Measurements from ENCODE around the gene IPO13. TPM values are rescaled to one million over a fixed set of nuclear protein-coding genes. Genes with fewer than 3 reads are reported as not detected.

The IPO13 gene
- total and polyA plus RNA-seq, 2 donors (not counting 1 experiment from before 2014, with no cell fraction given), result 12.8 to 18.5 TPM

DNA sequence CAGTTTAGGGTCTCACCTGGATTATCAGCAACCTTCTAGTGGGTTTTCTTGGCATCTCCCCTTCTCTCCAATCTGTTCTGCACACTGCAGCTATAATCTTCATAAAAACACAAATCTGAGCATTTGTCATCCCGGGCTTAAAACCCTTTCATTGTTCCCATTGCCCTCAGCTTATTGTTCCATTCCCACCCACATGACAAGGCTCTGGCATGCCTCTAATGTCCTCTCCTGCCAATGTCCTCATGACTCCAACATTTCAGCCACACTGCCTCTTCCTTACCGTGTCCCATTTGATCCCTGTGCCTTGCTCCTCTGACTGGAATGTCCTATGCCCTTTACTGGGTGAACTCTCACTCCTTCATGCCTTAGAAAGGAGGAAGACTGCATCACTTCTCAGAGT lies 15.6 kb downstream of the IPO13 start:
- Histone ChIP-seq H2AFZ (ENCODE audit: low read length) (no peak overlapping the region), H4K20me1 (ENCODE audit: control insufficient read depth, extremely low read depth, insufficient read depth, low read length) (no peaks in the 10 kb centered on the region), H3K4me2 (ENCODE audit: extremely low read depth, insufficient read depth, low read length) (no peak overlapping the region), H3K27ac (ENCODE audit: insufficient read depth, low read length) (no peak overlapping the region), H3K27me3 (ENCODE audit: control insufficient read depth, insufficient read depth, low read length) (no peaks in the 10 kb centered on the region), H3K4me3 (replicated peaks in 1 of 4; ENCODE audit: control extremely low read depth in 1 of 4, insufficient read depth in 1 of 4, low read depth in 3 of 4, low read length in 4 of 4) (no peak overlapping the region), H3K36me3 (ENCODE audit: control insufficient read depth, insufficient read depth, low read length) (peaks cover 17% of the 10 kb centered on the region), H3K79me2 (ENCODE audit: control insufficient read depth, insufficient read depth, low read length) (no peaks in the 10 kb centered on the region), H3K9me3 (ENCODE audit: control insufficient read depth, insufficient read depth, low read depth, low read length) (no peaks in the 10 kb centered on the region), H3K4me1 (ENCODE audit: control insufficient read depth, extremely low read depth, insufficient read depth, low read length) (no peaks in the 10 kb centered on the region), H3K9ac (ENCODE audit: insufficient read depth, low read length) (no peak overlapping the region)
- TF ChIP-seq EZH2 (IDR thresholded peaks at IDR 0.05; ENCODE audit: low read length, missing control alignments), result no peak
- TF ChIP-seq, protein P1, sequence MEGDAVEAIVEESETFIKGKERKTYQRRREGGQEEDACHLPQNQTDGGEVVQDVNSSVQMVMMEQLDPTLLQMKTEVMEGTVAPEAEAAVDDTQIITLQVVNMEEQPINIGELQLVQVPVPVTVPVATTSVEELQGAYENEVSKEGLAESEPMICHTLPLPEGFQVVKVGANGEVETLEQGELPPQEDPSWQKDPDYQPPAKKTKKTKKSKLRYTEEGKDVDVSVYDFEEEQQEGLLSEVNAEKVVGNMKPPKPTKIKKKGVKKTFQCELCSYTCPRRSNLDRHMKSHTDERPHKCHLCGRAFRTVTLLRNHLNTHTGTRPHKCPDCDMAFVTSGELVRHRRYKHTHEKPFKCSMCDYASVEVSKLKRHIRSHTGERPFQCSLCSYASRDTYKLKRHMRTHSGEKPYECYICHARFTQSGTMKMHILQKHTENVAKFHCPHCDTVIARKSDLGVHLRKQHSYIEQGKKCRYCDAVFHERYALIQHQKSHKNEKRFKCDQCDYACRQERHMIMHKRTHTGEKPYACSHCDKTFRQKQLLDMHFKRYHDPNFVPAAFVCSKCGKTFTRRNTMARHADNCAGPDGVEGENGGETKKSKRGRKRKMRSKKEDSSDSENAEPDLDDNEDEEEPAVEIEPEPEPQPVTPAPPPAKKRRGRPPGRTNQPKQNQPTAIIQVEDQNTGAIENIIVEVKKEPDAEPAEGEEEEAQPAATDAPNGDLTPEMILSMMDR (conservative IDR thresholded peaks at IDR 0.05 in 1 of 2, IDR thresholded peaks at IDR 0.05 in 1 of 2; ENCODE audit: low read depth in 1 of 2, low read length in 2 of 2), result no peak
- no peak for DNase-seq (ENCODE audit: low read depth in 2 of 2)

DNA sequence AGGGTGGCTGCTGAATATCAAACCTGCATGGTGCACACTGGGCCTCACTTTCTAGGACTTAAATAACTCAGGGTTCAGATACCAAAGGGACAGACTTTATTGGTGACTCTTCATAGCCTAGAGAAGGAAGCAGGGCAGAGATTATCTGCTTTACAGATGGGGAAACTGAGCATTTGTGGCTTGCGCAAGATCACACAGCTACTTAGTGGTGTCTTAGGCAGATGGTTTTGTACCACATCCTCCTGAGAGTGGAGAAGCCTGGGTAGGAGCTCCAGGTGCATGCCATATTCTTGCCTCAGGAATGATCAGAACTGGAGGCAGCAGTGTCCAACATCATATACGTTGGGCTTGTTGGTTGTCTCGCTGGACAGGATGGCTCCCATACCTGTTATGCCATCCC lies 16.3 kb downstream of the IPO13 start:
- H3K27ac ChIP-seq (ENCODE audit: insufficient read depth, low read length), result no peak overlapping the region
- H3K9me3 ChIP-seq (ENCODE audit: control insufficient read depth, insufficient read depth, low read depth, low read length), result no peaks in the 10 kb centered on the region
- peaks cover 16% of the 10 kb centered on the region for H3K36me3 ChIP-seq (ENCODE audit: control insufficient read depth, insufficient read depth, low read length)
- TF ChIP-seq, protein P1 (conservative IDR thresholded peaks at IDR 0.05 in 1 of 2, IDR thresholded peaks at IDR 0.05 in 1 of 2; ENCODE audit: low read depth in 1 of 2, low read length in 2 of 2), result no peak
- TF ChIP-seq EZH2 (IDR thresholded peaks at IDR 0.05; ENCODE audit: low read length, missing control alignments), result no peak
- H3K4me1 ChIP-seq (ENCODE audit: control insufficient read depth, extremely low read depth, insufficient read depth, low read length), result no peaks in the 10 kb centered on the region
- no peak for DNase-seq (ENCODE audit: low read depth in 2 of 2)
- H3K79me2 ChIP-seq (ENCODE audit: control insufficient read depth, insufficient read depth, low read length), result no peaks in the 10 kb centered on the region
- no peak overlapping the region for H2AFZ ChIP-seq (ENCODE audit: low read length)
- H3K4me2 ChIP-seq (ENCODE audit: extremely low read depth, insufficient read depth, low read length), result no peak overlapping the region
- H3K4me3 ChIP-seq (replicated peaks in 1 of 4; ENCODE audit: control extremely low read depth in 1 of 4, insufficient read depth in 1 of 4, low read depth in 3 of 4, low read length in 4 of 4), result no peak overlapping the region
- H3K9ac ChIP-seq (ENCODE audit: insufficient read depth, low read length), result no peak overlapping the region
- no peaks in the 10 kb centered on the region for H4K20me1 ChIP-seq (ENCODE audit: control insufficient read depth, extremely low read depth, insufficient read depth, low read length)
- no peaks in the 10 kb centered on the region for H3K27me3 ChIP-seq (ENCODE audit: control insufficient read depth, insufficient read depth, low read length)

DNA sequence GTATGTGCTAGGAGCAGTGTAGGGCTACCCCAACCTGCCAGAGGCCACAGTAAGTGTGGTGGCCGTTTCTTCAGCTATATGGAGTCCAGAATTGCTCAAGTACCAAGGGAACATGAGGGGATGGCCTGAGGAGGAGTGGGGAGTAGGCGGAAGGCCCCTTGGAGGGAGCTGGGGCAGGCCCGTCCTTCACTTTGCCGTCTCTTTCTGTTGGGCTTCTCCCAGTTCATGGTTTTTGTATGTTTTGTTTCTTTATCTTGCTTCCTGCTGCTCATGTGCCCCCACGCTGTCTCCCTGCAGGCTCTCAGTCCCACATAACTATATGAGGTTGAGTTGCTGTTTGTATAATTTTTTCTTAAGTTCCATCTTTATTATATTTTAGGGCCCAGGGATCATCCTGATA lies 17.1 kb downstream of the IPO13 start:
- Histone ChIP-seq H3K27ac (ENCODE audit: insufficient read depth, low read length) (no peak overlapping the region), H3K4me1 (ENCODE audit: control insufficient read depth, extremely low read depth, insufficient read depth, low read length) (no peaks in the 10 kb centered on the region), H4K20me1 (ENCODE audit: control insufficient read depth, extremely low read depth, insufficient read depth, low read length) (no peaks in the 10 kb centered on the region), H3K27me3 (ENCODE audit: control insufficient read depth, insufficient read depth, low read length) (no peaks in the 10 kb centered on the region), H3K79me2 (ENCODE audit: control insufficient read depth, insufficient read depth, low read length) (no peaks in the 10 kb centered on the region), H2AFZ (ENCODE audit: low read length) (no peak overlapping the region), H3K9me3 (ENCODE audit: control insufficient read depth, insufficient read depth, low read depth, low read length) (no peaks in the 10 kb centered on the region), H3K36me3 (ENCODE audit: control insufficient read depth, insufficient read depth, low read length) (peaks cover 14% of the 10 kb centered on the region), H3K4me2 (ENCODE audit: extremely low read depth, insufficient read depth, low read length) (no peak overlapping the region), H3K4me3 (replicated peaks in 1 of 4; ENCODE audit: control extremely low read depth in 1 of 4, insufficient read depth in 1 of 4, low read depth in 3 of 4, low read length in 4 of 4) (no peak overlapping the region), H3K9ac (ENCODE audit: insufficient read depth, low read length) (no peak overlapping the region)
- DNase-seq (ENCODE audit: low read depth in 2 of 2), result no peak
- no peak for TF ChIP-seq EZH2 (IDR thresholded peaks at IDR 0.05; ENCODE audit: low read length, missing control alignments)
- TF ChIP-seq, protein P1 (conservative IDR thresholded peaks at IDR 0.05 in 1 of 2, IDR thresholded peaks at IDR 0.05 in 1 of 2; ENCODE audit: low read depth in 1 of 2, low read length in 2 of 2), result no peak
